ENCODE measurements around the gene NR5A1. TPM values are rescaled to one million over a fixed set of nuclear protein-coding genes. Genes with fewer than 3 reads are reported as not detected.

NR5A1 gene
- total RNA-seq, 1 donor from 2014 or later: not detected

GRCh38 chr9:124439086-124439485 lies 68.1 kb downstream of the NR5A1 start:
- DNase-seq: no peak
- TF ChIP-seq CTCF (IDR thresholded peaks at IDR 0.05): no peak
- Histone ChIP-seq H3K27me3 (ENCODE audit: low read depth) (peaks cover 25% of the 10 kb centered on the region), H3K4me1 (no peaks in the 10 kb centered on the region), H3K4me3 (no peak overlapping the region), H3K27ac (no peak overlapping the region), H3K9me3 (peaks cover 3% of the 10 kb centered on the region), H3K36me3 (no peaks in the 10 kb centered on the region)
- no peak for ATAC-seq
- intact Hi-C loops (cut with DNase I): no loop called here

- H3K4me1 ChIP-seq: no peaks in the 10 kb centered on the region
- ATAC-seq (no peak), DNase-seq (no peak)
- no peak overlapping the region for H3K4me3 ChIP-seq
- no peak for TF ChIP-seq CTCF (IDR thresholded peaks at IDR 0.05)
- H3K27me3 ChIP-seq (ENCODE audit: low read depth): peaks cover 25% of the 10 kb centered on the region
- no peak overlapping the region for H3K27ac ChIP-seq
- no peaks in the 10 kb centered on the region for H3K36me3 ChIP-seq
- intact Hi-C loops (cut with DNase I): no loop called here
- peaks cover 3% of the 10 kb centered on the region for H3K9me3 ChIP-seq
Measured at GRCh38 chr9:124438091-124438490, 69.1 kb downstream of the NR5A1 start.

- Histone ChIP-seq H3K36me3 (no peaks in the 10 kb centered on the region), H3K4me1 (no peaks in the 10 kb centered on the region), H3K4me3 (no peak overlapping the region), H3K27ac (no peak overlapping the region), H3K27me3 (ENCODE audit: low read depth) (peaks cover 25% of the 10 kb centered on the region), H3K9me3 (no peaks in the 10 kb centered on the region)
- intact Hi-C loops (cut with DNase I): no loop called here
- ATAC-seq: no peak
- no peak for DNase-seq
- TF ChIP-seq CTCF (IDR thresholded peaks at IDR 0.05): no peak
Measured at GRCh38 chr9:124437086-124437485, 70.1 kb downstream of the NR5A1 start.

GRCh38 chr9:124436320-124436719 lies 70.9 kb downstream of the NR5A1 start:
- no peak for DNase-seq
- intact Hi-C loops (cut with DNase I): no loop called here

More at GRCh38 chr9:124436320-124436719, 70.9 kb downstream of the NR5A1 start:
- H3K4me3 ChIP-seq: no peak overlapping the region
- no peak for ATAC-seq
- TF ChIP-seq CTCF (IDR thresholded peaks at IDR 0.05): no peak
- H3K9me3 ChIP-seq: no peaks in the 10 kb centered on the region
- no peaks in the 10 kb centered on the region for H3K36me3 ChIP-seq
- H3K4me1 ChIP-seq: no peaks in the 10 kb centered on the region
- no peak overlapping the region for H3K27ac ChIP-seq
- H3K27me3 ChIP-seq (ENCODE audit: low read depth): peaks cover 19% of the 10 kb centered on the region

Other genes starting within 250 kb of the NR5A1 start
- gene NEK6, start 249.4 kb downstream of the NR5A1 start, total RNA-seq: 125 TPM
- gene PSMB7, start 92.0 kb downstream of the NR5A1 start, total RNA-seq: 73.2 TPM
- not detected for gene ADGRD2, start 56.9 kb downstream of the NR5A1 start, total RNA-seq